Measurements from ENCODE around the gene ZNF787.

ZNF787 gene

GRCh38 chr19:56120371-56121179, 520 bp downstream of the ZNF787 start:
- DNase-seq (ENCODE audit: low read depth in 2 of 2), result peak; percentile 64 to 77

- no peak for DNase-seq (ENCODE audit: low read depth in 2 of 2)
Measured at GRCh38 chr19:56120002-56120370, 1.1 kb downstream of the ZNF787 start.

DNA sequence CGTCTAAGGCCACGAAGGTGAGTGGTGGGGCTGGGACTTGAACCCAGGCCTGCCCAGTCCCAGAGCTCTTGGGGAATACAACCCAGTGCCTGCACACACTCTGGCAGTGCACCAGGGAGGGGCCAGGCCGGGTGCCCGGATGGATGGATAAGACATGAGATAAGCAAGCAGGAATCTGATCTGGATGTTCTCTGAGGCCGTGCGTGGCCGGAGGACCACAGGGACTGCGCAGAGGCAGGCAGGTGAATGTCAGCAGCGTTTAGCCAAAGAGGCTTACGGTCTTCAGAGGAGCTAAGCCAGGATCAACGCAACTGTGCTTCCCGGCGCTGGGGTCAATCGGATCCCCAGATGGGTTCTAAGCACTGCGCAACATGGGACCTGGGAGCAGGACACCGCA, 1.5 kb downstream of the ZNF787 start:
- DNase-seq (ENCODE audit: low read depth in 2 of 2), result no peak

- no peak for DNase-seq (ENCODE audit: low read depth in 2 of 2)
Measured at GRCh38 chr19:56118666-56119581, 2.2 kb downstream of the ZNF787 start.

DNA sequence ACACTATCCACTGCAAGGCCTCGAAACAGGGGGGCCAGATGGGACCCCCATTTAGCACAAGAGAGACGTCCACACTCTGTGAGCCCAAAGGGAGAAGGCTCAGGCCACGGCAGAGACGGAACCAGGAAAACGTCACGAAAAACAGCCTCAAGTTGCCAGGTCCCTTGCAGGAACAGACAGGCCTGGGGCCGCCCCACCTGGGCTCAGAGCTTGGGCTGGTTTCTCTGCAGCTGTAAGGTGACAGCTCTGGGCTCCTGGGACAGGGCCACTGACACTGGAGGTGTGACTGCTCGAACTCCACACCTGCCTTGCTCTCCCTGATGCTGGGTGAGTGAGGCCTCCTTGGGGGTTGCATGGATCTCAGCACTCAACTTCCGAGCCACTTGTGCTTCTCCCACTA, 3.2 kb downstream of the ZNF787 start:
- no peak for DNase-seq (ENCODE audit: low read depth in 2 of 2)

- no peak for DNase-seq (ENCODE audit: low read depth in 2 of 2)
Measured at GRCh38 chr19:56117376-56117884, 3.7 kb downstream of the ZNF787 start.

GRCh38 chr19:56116606-56117005, 4.5 kb downstream of the ZNF787 start:
- no peak for DNase-seq (ENCODE audit: low read depth in 2 of 2)

GRCh38 chr19:56115490-56115889, 5.6 kb downstream of the ZNF787 start:
- DNase-seq (ENCODE audit: low read depth in 2 of 2), result no peak

DNA sequence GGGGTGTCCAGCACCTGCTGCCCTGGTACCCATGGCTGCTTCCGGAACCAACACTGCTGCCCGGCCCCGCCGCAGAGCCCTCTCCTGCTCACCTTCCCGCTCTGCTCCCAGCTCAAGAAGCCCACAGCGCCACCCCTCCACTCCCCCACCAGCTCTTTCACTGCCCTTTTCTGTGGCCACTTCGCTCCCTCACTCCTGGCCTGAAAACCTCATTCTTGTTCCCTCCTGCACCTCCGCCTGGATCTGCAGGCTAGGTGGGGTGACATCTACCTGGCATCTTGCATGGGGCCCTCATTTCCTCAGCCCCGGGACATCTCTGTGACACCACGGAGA, 6.4 kb downstream of the ZNF787 start:
- no peak for DNase-seq (ENCODE audit: low read depth in 2 of 2)

DNA sequence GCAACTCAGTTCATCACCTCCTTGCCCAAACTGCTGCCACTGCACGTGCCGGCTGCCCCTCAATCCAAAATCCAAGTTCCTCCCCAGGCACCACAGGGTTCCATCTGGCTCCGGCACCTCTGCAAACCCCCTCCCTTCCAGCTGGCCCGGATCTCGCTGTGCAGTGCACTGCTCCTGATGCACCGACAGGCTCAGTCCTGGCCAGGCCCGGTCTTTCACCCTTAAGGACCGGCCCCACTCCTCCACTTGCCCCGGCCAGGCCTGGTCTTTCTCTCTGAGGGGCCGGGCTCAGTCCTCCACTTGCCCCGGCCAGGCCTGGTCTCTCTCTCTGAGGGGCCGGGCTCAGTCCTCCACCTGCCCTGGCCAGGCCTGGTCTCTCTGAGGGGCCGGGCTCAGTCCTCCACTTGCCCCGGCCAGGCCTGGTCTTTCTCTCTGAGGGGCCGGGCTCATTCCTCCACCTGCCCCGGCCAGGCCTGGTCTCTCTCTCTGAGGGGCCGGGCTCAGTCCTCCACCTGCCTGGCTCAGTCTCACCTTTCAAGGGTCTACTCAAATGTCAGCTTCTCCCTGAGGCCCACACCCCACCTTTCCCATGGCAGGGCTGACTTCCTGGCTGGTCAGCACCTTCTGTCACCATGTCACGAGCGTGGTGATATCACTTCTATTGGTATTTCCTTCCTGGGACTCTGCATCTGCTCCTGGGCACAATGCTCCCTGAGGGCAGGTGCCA, 6.9 kb downstream of the ZNF787 start:
- no peak for DNase-seq (ENCODE audit: low read depth in 2 of 2)

GRCh38 chr19:56113074-56113632, 7.9 kb downstream of the ZNF787 start:
- DNase-seq (ENCODE audit: low read depth in 2 of 2), result no peak

DNA sequence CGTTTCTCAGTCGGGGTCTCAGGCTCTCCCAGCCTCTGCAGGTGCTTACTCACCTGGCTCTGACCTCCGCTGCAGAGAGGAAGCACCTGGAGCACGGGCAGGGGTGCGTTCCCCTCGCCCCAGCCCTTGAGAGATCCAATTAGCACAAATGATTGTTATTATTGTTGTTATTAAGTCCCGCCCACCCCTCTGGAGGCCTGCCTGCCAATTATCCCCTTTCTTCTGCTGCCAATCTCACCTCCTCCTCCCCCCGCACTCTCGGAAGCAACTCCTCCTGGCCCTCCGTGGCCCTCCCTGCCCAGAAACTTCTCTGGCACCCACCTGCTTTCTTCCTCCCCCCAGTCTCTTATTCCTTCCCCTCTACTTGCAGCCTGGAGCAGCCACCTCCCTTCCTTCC, 8.8 kb downstream of the ZNF787 start:
- DNase-seq (ENCODE audit: low read depth in 2 of 2), result no peak

- peak; percentile 16 to 20 for DNase-seq (ENCODE audit: low read depth in 2 of 2)
Measured at GRCh38 chr19:56111601-56112312, 9.3 kb downstream of the ZNF787 start.

- no peak for DNase-seq (ENCODE audit: low read depth in 2 of 2)
Measured at GRCh38 chr19:56110515-56111448, 10.3 kb downstream of the ZNF787 start.

GRCh38 chr19:56109226-56109625, 11.9 kb downstream of the ZNF787 start:
- DNase-seq (ENCODE audit: low read depth in 2 of 2), result no peak

DNA sequence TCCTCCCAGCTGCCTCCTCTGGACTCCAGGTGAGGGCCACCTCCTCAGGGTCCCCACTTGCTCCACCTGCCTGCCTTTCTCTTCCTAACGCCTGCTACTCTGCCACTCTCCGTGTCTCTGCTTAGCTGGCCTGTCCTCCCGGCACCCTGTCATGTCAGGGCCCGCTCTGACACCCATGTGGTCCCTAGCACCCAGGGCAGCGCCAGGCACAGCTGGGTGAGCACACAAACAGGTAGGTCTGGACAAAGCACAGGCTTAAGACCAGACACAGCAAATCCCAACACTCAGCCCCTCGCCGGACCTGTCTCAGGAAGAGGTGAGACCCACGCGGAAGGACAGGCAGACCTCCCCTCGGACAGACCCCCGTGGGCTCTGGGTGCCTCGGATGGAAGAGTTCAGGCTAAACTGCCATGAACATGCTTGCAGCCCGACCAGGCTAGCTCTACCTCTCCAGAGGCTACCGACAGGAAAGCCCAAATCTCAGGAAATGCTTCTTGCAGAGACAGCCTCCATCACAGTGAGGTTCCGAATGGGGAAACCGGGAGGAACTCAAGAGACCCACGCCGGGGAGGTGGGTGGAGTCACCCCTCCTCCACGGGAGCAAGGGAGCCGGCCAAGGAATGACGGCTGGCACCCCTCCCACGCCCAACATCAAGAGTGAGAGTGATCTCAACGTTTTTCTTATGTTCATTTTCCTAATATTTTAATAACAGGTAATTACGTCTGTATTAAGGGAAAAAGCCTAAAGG, 12.5 kb downstream of the ZNF787 start:
- DNase-seq (ENCODE audit: low read depth in 2 of 2), result no peak

DNA sequence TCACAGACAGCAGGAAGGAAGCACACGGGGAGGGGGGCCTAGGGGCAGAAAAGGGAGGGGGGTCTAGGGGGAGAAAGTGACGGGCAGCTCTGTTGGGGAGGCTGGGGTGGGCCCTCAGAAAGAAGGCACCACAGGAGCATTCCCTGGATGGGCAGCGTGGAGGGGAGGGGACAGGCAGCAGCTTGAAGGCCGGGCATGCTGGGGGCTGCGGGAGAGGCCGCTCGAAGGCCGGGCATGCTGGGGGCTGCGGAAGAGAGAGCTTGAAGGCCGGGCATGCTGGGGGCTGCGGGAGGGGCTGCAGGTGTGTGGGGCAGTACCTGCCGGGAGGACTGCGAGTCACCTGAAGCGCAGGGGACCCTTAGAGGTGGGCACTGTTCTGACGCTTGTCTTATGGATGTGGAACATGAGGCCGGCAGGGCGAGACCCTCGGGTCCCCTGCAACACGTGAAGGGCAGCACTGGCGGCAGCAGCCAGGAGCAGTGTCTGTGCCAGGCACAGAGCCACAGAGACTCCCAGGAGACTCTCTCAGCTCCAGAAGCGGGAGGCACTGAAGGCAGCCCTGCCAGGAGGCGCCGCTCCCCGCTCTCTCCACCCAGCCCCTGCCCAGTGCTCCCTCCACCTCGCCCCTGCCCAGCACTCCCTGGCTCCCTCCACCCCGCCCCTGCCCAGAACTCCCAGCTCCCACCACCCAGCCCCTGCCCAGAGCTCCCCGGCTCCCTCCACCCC, 13.3 kb downstream of the ZNF787 start:
- DNase-seq (ENCODE audit: low read depth in 2 of 2), result no peak

GRCh38 chr19:56106993-56107392, 14.1 kb downstream of the ZNF787 start:
- DNase-seq (ENCODE audit: low read depth in 2 of 2), result no peak

GRCh38 chr19:56106397-56106849, 14.7 kb downstream of the ZNF787 start:
- no peak for DNase-seq (ENCODE audit: low read depth in 2 of 2)

Measured in activated CD4-positive, alpha-beta T cell treated with anti-CD3 and anti-CD28 coated beads for 24 hours (primary cell).